Fibroblast of pulmonary artery (primary cell): ENCODE results near the gene WDFY4.

ENCODE experiments used
- DNase-seq: peaks from one replicate; pipeline ENCODE4 v3.0.0-alpha.2; 2010; ENCODE audit warnings: low read depth
- H3K4me3 ChIP-seq: replicated peaks from 2 replicates; pipeline ENCODE4 v1.5.1; 2011; ENCODE audit warnings: low read depth, mild to moderate bottlenecking, control low read depth, low read length, moderate library complexity
- CTCF ChIP-seq: IDR thresholded peaks from 2 replicates; pipeline ENCODE4 v1.5.1; 2011; ENCODE audit warnings: mild to moderate bottlenecking, control low read depth, low read length, inconsistent platforms; ENCODE audit errors: missing control alignments

WDFY4 gene

GRCh38 chr10:49015700-49016099 lies 331.0 kb downstream of the WDFY4 start:
- DNase-seq, result no peak
- no peak for TF ChIP-seq CTCF
- no peak overlapping the region for H3K4me3 ChIP-seq

GRCh38 chr10:49021685-49022084 lies 337.0 kb downstream of the WDFY4 start:
- no peak overlapping the region for H3K4me3 ChIP-seq
- TF ChIP-seq CTCF, result no peak
- no peak for DNase-seq

- no peak overlapping the region for H3K4me3 ChIP-seq
- no peak for TF ChIP-seq CTCF
These were observed 338.4 kb downstream of the WDFY4 start for GRCh38 chr10:49023071-49023470.

GRCh38 chr10:49023752-49024151 lies 339.1 kb downstream of the WDFY4 start:
- no peak overlapping the region for H3K4me3 ChIP-seq
- DNase-seq, result peak; percentile 10
- TF ChIP-seq CTCF, result no peak

More at GRCh38 chr10:49023071-49023470, 338.4 kb downstream of the WDFY4 start:
- DNase-seq, result no peak

- DNase-seq, result no peak
- no peak for TF ChIP-seq CTCF
These were observed 339.8 kb downstream of the WDFY4 start for GRCh38 chr10:49024484-49024883.

GRCh38 chr10:49025347-49025983 lies 340.8 kb downstream of the WDFY4 start:
- H3K4me3 ChIP-seq, result no peak overlapping the region
- no peak for DNase-seq
- no peak for TF ChIP-seq CTCF

More at GRCh38 chr10:49024484-49024883, 339.8 kb downstream of the WDFY4 start:
- H3K4me3 ChIP-seq, result no peak overlapping the region

GRCh38 chr10:49028639-49029038 lies 344.0 kb downstream of the WDFY4 start:
- no peak for TF ChIP-seq CTCF
- no peak overlapping the region for H3K4me3 ChIP-seq
- no peak for DNase-seq
